Fibroblast of lung (primary cell): ENCODE data around the gene CDYL. TPM values are rescaled to one million over a fixed set of nuclear protein-coding genes. Genes with fewer than 3 reads are reported as not detected.

Experiments used
- DNase-seq, 2 donors: peaks; one replicate each; pipeline versions ENCODE4 v3.0.0 to v3.0.0-alpha.2; 2010; ENCODE audit warnings: low read depth in 2 of 2
- H2AFZ ChIP-seq: 2 replicates; pipeline ENCODE4 v1.5.1; 2012; ENCODE audit warnings: low read length, control low read depth, inconsistent platforms
- H3K27ac ChIP-seq: 2 replicates; pipeline ENCODE4 v1.5.1; 2011; ENCODE audit warnings: low read length, control low read depth; ENCODE audit not compliant: insufficient read depth
- H3K27me3 ChIP-seq: 2 replicates; pipeline ENCODE4 v1.5.1; 2011; ENCODE audit warnings: mild to moderate bottlenecking, low read length; ENCODE audit not compliant: control insufficient read depth, insufficient read depth
- H3K36me3 ChIP-seq: 2 replicates; pipeline ENCODE4 v1.5.1; 2011; ENCODE audit warnings: low read length; ENCODE audit not compliant: control insufficient read depth, insufficient read depth
- H3K4me1 ChIP-seq: 2 replicates; pipeline ENCODE4 v1.5.1; 2011; ENCODE audit warnings: low read length; ENCODE audit not compliant: control insufficient read depth, insufficient read depth; ENCODE audit errors: extremely low read depth
- H3K4me2 ChIP-seq: 2 replicates; pipeline ENCODE4 v1.5.1; 2011; ENCODE audit warnings: low read length, control low read depth; ENCODE audit not compliant: insufficient read depth; ENCODE audit errors: extremely low read depth
- H3K4me3 ChIP-seq, 4 experiments: fragments of 200-600 bp in 1 of 4; sonication (generic) in 1 of 4; replicated peaks in 1 of 4; 2 replicates each; pipeline ENCODE4 v1.5.1; 2011 to 2016; ENCODE audit warnings: low read length in 4 of 4, low read depth in 3 of 4, mild to moderate bottlenecking in 3 of 4, control low read depth in 2 of 4, inconsistent platforms in 1 of 4, mixed read lengths in 1 of 4; ENCODE audit not compliant: insufficient read depth in 1 of 4; ENCODE audit errors: control extremely low read depth in 1 of 4
- H3K79me2 ChIP-seq: 2 replicates; pipeline ENCODE4 v1.5.1; 2012; ENCODE audit warnings: mild to moderate bottlenecking, low read length, inconsistent platforms; ENCODE audit not compliant: control insufficient read depth, insufficient read depth
- H3K9ac ChIP-seq: 2 replicates; pipeline ENCODE4 v1.5.1; 2011; ENCODE audit warnings: mild to moderate bottlenecking, low read length, control low read depth; ENCODE audit not compliant: insufficient read depth
- H3K9me3 ChIP-seq: 2 replicates; pipeline ENCODE4 v1.5.1; 2012; ENCODE audit warnings: low read depth, low read length; ENCODE audit not compliant: control insufficient read depth, insufficient read depth
- H4K20me1 ChIP-seq: 2 replicates; pipeline ENCODE4 v1.5.1; 2011; ENCODE audit warnings: low read length; ENCODE audit not compliant: control insufficient read depth, insufficient read depth; ENCODE audit errors: extremely low read depth
- EZH2 ChIP-seq: IDR thresholded peaks from 2 replicates; pipeline ENCODE4 v1.5.1; 2012; ENCODE audit warnings: low read length, control low read depth, mild to moderate bottlenecking; ENCODE audit errors: missing control alignments
- polyA plus RNA-seq, 2 donors: library from polyadenylated mRNA; depleted of rRNA in 1 of 2; stranded (reverse) in 1 of 2; unstranded in 1 of 2; fragments of >200 nt; gene quantifications; 2 replicates each; pipeline ENCODE4 v1.2.1, GENCODE V29; 2011 to 2012; ENCODE audit warnings: missing spikeins in 1 of 2
- total RNA-seq: library from RNA; depleted of rRNA; stranded (reverse); fragments of >200 nt; gene quantifications from 2 replicates; pipeline ENCODE4 v1.2.1, GENCODE V29; 2014
- TF ChIP-seq, protein P1 (sequence below), 2 donors: IDR thresholded peaks in 1 of 2; conservative IDR thresholded peaks in 1 of 2; 1 replicate in 1 of 2; 2 replicates in 1 of 2; pipeline ENCODE4 v1.5.1; 2011 to 2012; ENCODE audit warnings: low read length in 2 of 2, control low read depth in 1 of 2, inconsistent platforms in 1 of 2, low read depth in 1 of 2, mild to moderate bottlenecking in 1 of 2

Gene CDYL
- total and polyA plus RNA-seq, 2 donors (not counting 1 experiment from before 2014, with no cell fraction given) = 20.6 to 24.9 TPM

- H3K4me2 ChIP-seq = no peak overlapping the region
- H3K4me1 ChIP-seq = peaks cover 6% of the 10 kb centered on the region
- H3K79me2 ChIP-seq = no peaks in the 10 kb centered on the region
- no peak overlapping the region for H2AFZ ChIP-seq
- H3K9me3 ChIP-seq = no peaks in the 10 kb centered on the region
- H3K36me3 ChIP-seq = no peaks in the 10 kb centered on the region
- H3K9ac ChIP-seq = no peak overlapping the region
- H3K27me3 ChIP-seq = no peaks in the 10 kb centered on the region
- no peaks in the 10 kb centered on the region for H4K20me1 ChIP-seq
- H3K27ac ChIP-seq = no peak overlapping the region
- TF ChIP-seq EZH2 = no peak
- TF ChIP-seq, protein P1, sequence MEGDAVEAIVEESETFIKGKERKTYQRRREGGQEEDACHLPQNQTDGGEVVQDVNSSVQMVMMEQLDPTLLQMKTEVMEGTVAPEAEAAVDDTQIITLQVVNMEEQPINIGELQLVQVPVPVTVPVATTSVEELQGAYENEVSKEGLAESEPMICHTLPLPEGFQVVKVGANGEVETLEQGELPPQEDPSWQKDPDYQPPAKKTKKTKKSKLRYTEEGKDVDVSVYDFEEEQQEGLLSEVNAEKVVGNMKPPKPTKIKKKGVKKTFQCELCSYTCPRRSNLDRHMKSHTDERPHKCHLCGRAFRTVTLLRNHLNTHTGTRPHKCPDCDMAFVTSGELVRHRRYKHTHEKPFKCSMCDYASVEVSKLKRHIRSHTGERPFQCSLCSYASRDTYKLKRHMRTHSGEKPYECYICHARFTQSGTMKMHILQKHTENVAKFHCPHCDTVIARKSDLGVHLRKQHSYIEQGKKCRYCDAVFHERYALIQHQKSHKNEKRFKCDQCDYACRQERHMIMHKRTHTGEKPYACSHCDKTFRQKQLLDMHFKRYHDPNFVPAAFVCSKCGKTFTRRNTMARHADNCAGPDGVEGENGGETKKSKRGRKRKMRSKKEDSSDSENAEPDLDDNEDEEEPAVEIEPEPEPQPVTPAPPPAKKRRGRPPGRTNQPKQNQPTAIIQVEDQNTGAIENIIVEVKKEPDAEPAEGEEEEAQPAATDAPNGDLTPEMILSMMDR (conservative IDR thresholded peaks at IDR 0.05 in 1 of 2, IDR thresholded peaks at IDR 0.05 in 1 of 2; ENCODE audit: low read depth in 1 of 2, low read length in 2 of 2) = no peak
- no peak overlapping the region for H3K4me3 ChIP-seq
- no peak for DNase-seq
These were observed 133.0 kb downstream of the CDYL start for GRCh38 chr6:4909063-4909706.

- H3K4me3 ChIP-seq = no peak overlapping the region
- no peak overlapping the region for H3K4me2 ChIP-seq
- no peak overlapping the region for H2AFZ ChIP-seq
- H3K27me3 ChIP-seq = no peaks in the 10 kb centered on the region
- no peak overlapping the region for H3K9ac ChIP-seq
- peaks cover 11% of the 10 kb centered on the region for H3K4me1 ChIP-seq
- no peaks in the 10 kb centered on the region for H3K36me3 ChIP-seq
- TF ChIP-seq EZH2 = no peak
- TF ChIP-seq, protein P1 (conservative IDR thresholded peaks at IDR 0.05 in 1 of 2, IDR thresholded peaks at IDR 0.05 in 1 of 2; ENCODE audit: low read depth in 1 of 2, low read length in 2 of 2) = no peak
- no peaks in the 10 kb centered on the region for H3K9me3 ChIP-seq
- no peaks in the 10 kb centered on the region for H3K79me2 ChIP-seq
- H4K20me1 ChIP-seq = no peaks in the 10 kb centered on the region
- DNase-seq = peak in 1 of 2 donors; percentile 41
- H3K27ac ChIP-seq = no peak overlapping the region
These were observed 134.0 kb downstream of the CDYL start for GRCh38 chr6:4910037-4910760.

- Histone ChIP-seq H3K27ac (no peak overlapping the region), H4K20me1 (no peaks in the 10 kb centered on the region), H3K36me3 (no peaks in the 10 kb centered on the region), H3K4me3 (no peak overlapping the region), H3K79me2 (no peaks in the 10 kb centered on the region), H3K4me1 (peaks cover 12% of the 10 kb centered on the region), H3K9me3 (no peaks in the 10 kb centered on the region), H3K9ac (no peak overlapping the region), H3K27me3 (no peaks in the 10 kb centered on the region), H2AFZ (no peak overlapping the region), H3K4me2 (no peak overlapping the region)
- no peak for DNase-seq
- TF ChIP-seq, protein P1 (conservative IDR thresholded peaks at IDR 0.05 in 1 of 2, IDR thresholded peaks at IDR 0.05 in 1 of 2; ENCODE audit: low read depth in 1 of 2, low read length in 2 of 2) = no peak
- no peak for TF ChIP-seq EZH2
These were observed 136.4 kb downstream of the CDYL start for GRCh38 chr6:4912559-4912958.
